Nephron progenitor cell (in vitro differentiated cells): ENCODE results near the gene NBAS.

Experiments used
- DNase-seq: peaks from one replicate; pipeline ENCODE4 v3.0.0; 2021
- H3K27ac Mint-ChIP-seq: 2 replicates; pipeline ENCODE4 v1.8.0; 2021; ENCODE audit warnings: mild to moderate bottlenecking, moderate library complexity, mixed read lengths
- H3K27me3 Mint-ChIP-seq: 2 replicates; pipeline ENCODE4 v1.8.0; 2021; ENCODE audit warnings: mild to moderate bottlenecking, low read depth, mixed read lengths; ENCODE audit not compliant: poor library complexity
- H3K36me3 Mint-ChIP-seq: 2 replicates; pipeline ENCODE4 v1.8.0; 2021; ENCODE audit warnings: low read depth, mixed read lengths
- H3K4me1 Mint-ChIP-seq: 2 replicates; pipeline ENCODE4 v1.8.0; 2021; ENCODE audit warnings: mixed read lengths
- H3K4me3 Mint-ChIP-seq: 2 replicates; pipeline ENCODE4 v1.8.0; 2021; ENCODE audit warnings: mild to moderate bottlenecking, moderate library complexity, mixed read lengths
- H3K9me3 Mint-ChIP-seq: 2 replicates; pipeline ENCODE4 v1.8.0; 2021; ENCODE audit warnings: mild to moderate bottlenecking, moderate library complexity, mixed read lengths
- TF ChIP-seq, protein P1 (sequence below): fragments of 200-600 bp; sonication (generic); IDR thresholded peaks from 2 replicates; pipeline ENCODE4 v1.5.0; 2021; ENCODE audit warnings: antibody characterized with exemption

NBAS gene

DNA sequence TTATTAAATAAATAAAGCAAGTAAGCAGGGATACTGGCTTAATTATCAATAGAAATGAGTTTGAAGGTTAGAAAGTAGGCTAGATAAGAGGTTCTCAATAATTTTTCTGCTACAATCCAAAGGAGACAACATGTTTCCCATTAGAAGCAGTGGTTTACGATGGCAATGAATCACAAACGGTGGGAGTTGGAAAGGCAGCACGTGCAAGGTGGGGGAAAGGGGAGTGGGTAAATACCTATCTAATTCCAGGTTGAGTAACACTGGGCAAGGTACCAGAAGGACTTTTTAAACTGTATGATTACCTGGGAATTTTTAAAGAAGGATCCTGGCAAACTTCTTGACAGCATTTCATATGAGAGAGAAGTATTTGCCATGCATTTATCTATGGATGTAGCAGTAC lies 289.9 kb downstream of the NBAS start:
- Mint-ChIP-seq H3K9me3 (no peaks in the 10 kb centered on the region), H3K27ac (no peak overlapping the region), H3K36me3 (peaks cover 60% of the 10 kb centered on the region), H3K27me3 (no peaks in the 10 kb centered on the region), H3K4me3 (no peak overlapping the region), H3K4me1 (peaks cover 40% of the 10 kb centered on the region)
- TF ChIP-seq, protein P1, sequence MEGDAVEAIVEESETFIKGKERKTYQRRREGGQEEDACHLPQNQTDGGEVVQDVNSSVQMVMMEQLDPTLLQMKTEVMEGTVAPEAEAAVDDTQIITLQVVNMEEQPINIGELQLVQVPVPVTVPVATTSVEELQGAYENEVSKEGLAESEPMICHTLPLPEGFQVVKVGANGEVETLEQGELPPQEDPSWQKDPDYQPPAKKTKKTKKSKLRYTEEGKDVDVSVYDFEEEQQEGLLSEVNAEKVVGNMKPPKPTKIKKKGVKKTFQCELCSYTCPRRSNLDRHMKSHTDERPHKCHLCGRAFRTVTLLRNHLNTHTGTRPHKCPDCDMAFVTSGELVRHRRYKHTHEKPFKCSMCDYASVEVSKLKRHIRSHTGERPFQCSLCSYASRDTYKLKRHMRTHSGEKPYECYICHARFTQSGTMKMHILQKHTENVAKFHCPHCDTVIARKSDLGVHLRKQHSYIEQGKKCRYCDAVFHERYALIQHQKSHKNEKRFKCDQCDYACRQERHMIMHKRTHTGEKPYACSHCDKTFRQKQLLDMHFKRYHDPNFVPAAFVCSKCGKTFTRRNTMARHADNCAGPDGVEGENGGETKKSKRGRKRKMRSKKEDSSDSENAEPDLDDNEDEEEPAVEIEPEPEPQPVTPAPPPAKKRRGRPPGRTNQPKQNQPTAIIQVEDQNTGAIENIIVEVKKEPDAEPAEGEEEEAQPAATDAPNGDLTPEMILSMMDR: no peak
- no peak for DNase-seq

DNA sequence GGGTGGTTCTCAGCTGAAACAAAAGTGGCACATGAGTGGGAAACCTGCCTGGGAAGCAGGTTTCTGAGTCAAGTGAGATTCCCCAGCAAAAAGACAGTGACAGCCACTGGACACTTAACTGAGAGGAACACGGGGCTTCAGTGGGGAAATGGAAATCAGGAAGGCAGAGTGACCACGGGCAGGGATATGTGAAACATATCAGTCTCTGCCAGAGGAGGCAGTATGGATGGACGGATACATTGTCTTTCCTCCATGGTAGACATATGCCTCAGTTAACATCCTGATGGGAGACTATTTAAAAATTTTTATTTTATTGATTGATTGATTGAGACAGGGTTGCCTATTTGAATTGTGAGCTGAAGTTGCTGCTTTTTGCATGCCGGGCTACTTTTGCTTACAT lies 292.1 kb downstream of the NBAS start:
- Mint-ChIP-seq H3K36me3 (peaks cover 58% of the 10 kb centered on the region), H3K4me3 (no peak overlapping the region)

DNA sequence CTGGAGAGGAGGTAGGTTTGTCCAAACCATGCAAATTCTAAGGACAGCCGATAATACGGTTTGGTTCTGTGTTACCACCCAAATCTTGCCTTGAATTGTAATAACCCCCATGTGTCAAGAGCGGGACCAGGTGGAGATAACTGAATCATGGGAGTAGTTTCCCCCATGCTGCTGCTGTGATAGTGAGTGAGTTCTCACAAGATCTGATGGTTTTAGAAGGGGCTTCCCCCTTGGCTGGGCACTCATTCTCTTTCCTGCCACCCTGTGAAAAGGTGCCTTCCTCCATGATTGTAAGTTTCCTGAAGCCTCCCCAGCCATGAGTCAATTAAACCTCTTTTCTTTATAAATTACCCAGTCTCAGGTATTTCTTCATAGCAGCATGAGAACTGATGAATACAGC lies 295.2 kb downstream of the NBAS start:
- peak overlapping the region; percentile 62 for H3K27ac Mint-ChIP-seq
- no peaks in the 10 kb centered on the region for H3K27me3 Mint-ChIP-seq
- H3K9me3 Mint-ChIP-seq: no peaks in the 10 kb centered on the region
- H3K4me1 Mint-ChIP-seq: peaks cover 38% of the 10 kb centered on the region
- H3K36me3 Mint-ChIP-seq: peaks cover 54% of the 10 kb centered on the region
- no peak for DNase-seq
- TF ChIP-seq, protein P1: no peak
- H3K4me3 Mint-ChIP-seq: no peak overlapping the region

More for the DNA sequence above, 292.1 kb downstream of the NBAS start:
- DNase-seq: no peak
- Mint-ChIP-seq H3K9me3 (no peaks in the 10 kb centered on the region), H3K27me3 (no peaks in the 10 kb centered on the region), H3K4me1 (peaks cover 48% of the 10 kb centered on the region), H3K27ac (peak overlapping the region; percentile 94)
- TF ChIP-seq, protein P1: no peak

GRCh38 chr2:15263976-15264685 lies 297.0 kb downstream of the NBAS start:
- Mint-ChIP-seq H3K9me3 (peaks cover 7% of the 10 kb centered on the region), H3K4me3 (no peak overlapping the region), H3K36me3 (peaks cover 65% of the 10 kb centered on the region), H3K27ac (no peak overlapping the region), H3K4me1 (peaks cover 39% of the 10 kb centered on the region), H3K27me3 (no peaks in the 10 kb centered on the region)
- DNase-seq: no peak
- TF ChIP-seq, protein P1: no peak

DNA sequence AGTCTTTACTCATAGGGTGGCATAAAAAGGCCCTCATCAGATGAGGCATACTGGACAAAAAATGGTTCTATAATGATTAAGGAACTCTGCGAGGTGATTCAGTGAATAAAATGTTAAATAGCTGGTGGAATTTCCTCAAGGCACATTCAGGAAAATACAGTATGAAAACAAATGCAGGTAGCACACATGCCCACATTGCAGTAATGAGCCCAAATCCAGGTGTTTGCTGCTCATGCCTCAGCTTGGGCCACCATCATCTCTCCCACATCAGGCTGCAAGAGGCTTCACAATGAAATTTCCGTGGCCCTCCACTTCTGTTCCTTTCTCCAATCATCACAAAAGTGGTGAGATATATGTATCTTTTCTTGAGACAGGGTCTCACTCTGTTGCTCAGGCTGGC lies 298.3 kb downstream of the NBAS start:
- H3K27me3 Mint-ChIP-seq: no peaks in the 10 kb centered on the region
- peaks cover 27% of the 10 kb centered on the region for H3K4me1 Mint-ChIP-seq
- H3K36me3 Mint-ChIP-seq: peaks cover 66% of the 10 kb centered on the region
- no peak for DNase-seq
- H3K9me3 Mint-ChIP-seq: peaks cover 21% of the 10 kb centered on the region
- H3K27ac Mint-ChIP-seq: no peak overlapping the region
- TF ChIP-seq, protein P1: no peak
- no peak overlapping the region for H3K4me3 Mint-ChIP-seq

- H3K27ac Mint-ChIP-seq: no peak overlapping the region
- no peak overlapping the region for H3K4me3 Mint-ChIP-seq
- no peak for DNase-seq
- peaks cover 73% of the 10 kb centered on the region for H3K36me3 Mint-ChIP-seq
- TF ChIP-seq, protein P1: no peak
- no peaks in the 10 kb centered on the region for H3K27me3 Mint-ChIP-seq
- peaks cover 27% of the 10 kb centered on the region for H3K4me1 Mint-ChIP-seq
- peaks cover 33% of the 10 kb centered on the region for H3K9me3 Mint-ChIP-seq
These were observed 300.3 kb downstream of the NBAS start for GRCh38 chr2:15260835-15261234.
